NCI-H2107 treated with DMSO at 0.1 percent for 48 hours (cell line): ENCODE results near the gene CEMIP.

ENCODE experiments used
- DNase-seq: peaks from one replicate; lab custom pipeline; 2025; ENCODE audit not compliant: unreplicated experiment; lab: John Stamatoyannopoulos, UW

CEMIP gene

GRCh38 chr15:80880086-80880485, 100.9 kb downstream of the CEMIP start:
- DNase-seq: no peak

GRCh38 chr15:80883641-80884040, 104.5 kb downstream of the CEMIP start:
- DNase-seq: no peak

GRCh38 chr15:80885016-80885579, 105.9 kb downstream of the CEMIP start:
- no peak for DNase-seq

- no peak for DNase-seq
Measured at GRCh38 chr15:80887148-80887547, 108.0 kb downstream of the CEMIP start.

- DNase-seq: no peak
Measured at GRCh38 chr15:80888846-80889245, 109.7 kb downstream of the CEMIP start.

GRCh38 chr15:80890341-80891005, 111.3 kb downstream of the CEMIP start:
- no peak for DNase-seq

GRCh38 chr15:80891006-80891405, 111.8 kb downstream of the CEMIP start:
- DNase-seq: no peak

GRCh38 chr15:80892414-80892813, 113.2 kb downstream of the CEMIP start:
- no peak for DNase-seq

- DNase-seq: no peak
Measured at GRCh38 chr15:80893777-80894176, 114.6 kb downstream of the CEMIP start.

- no peak for DNase-seq
Measured at GRCh38 chr15:80895091-80895490, 115.9 kb downstream of the CEMIP start.

- no peak for DNase-seq
Measured at GRCh38 chr15:80895965-80896364, 116.8 kb downstream of the CEMIP start.

- DNase-seq: no peak
Measured at GRCh38 chr15:80898040-80898439, 118.9 kb downstream of the CEMIP start.

- no peak for DNase-seq
Measured at GRCh38 chr15:80902298-80902801, 123.2 kb downstream of the CEMIP start.

- no peak for DNase-seq
Measured at GRCh38 chr15:80904998-80905397, 125.8 kb downstream of the CEMIP start.

- DNase-seq: peak; percentile 81
Measured at GRCh38 chr15:80906159-80906766, 127.1 kb downstream of the CEMIP start.

- no peak for DNase-seq
Measured at GRCh38 chr15:80911821-80912220, 132.7 kb downstream of the CEMIP start.

- no peak for DNase-seq
Measured at GRCh38 chr15:80912673-80913072, 133.5 kb downstream of the CEMIP start.

GRCh38 chr15:80913541-80913940, 134.4 kb downstream of the CEMIP start:
- DNase-seq: no peak

- DNase-seq: no peak
Measured at GRCh38 chr15:80915472-80915871, 136.3 kb downstream of the CEMIP start.

- no peak for DNase-seq
Measured at GRCh38 chr15:80916056-80916455, 136.9 kb downstream of the CEMIP start.

GRCh38 chr15:80918196-80918783, 139.1 kb downstream of the CEMIP start:
- DNase-seq: no peak

GRCh38 chr15:80920271-80920699, 141.1 kb downstream of the CEMIP start:
- DNase-seq: no peak
